ENCODE results near the gene TPP1.

The TPP1 gene

GRCh38 chr11:6646918-6647679 lies 27.9 kb upstream of the TPP1 start:
- peak; percentile 35 for DNase-seq

DNA sequence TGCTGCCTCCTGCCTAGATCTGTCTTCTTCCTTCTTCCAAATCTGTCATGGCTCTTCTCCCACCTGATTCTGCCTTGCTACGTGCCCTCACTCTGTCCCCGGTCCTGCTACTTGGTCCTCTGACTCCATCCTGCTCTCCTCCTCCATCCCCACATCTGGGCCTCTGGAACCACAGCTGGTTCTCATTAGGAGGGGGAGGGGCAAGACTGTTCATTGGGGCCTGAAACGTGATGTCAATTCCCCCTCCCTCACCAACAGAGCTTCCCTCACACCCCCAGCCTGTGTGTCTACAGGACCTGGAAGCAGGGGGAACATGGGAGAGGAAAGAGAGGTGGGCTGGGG lies 27.3 kb upstream of the TPP1 start:
- no peak for DNase-seq

DNA sequence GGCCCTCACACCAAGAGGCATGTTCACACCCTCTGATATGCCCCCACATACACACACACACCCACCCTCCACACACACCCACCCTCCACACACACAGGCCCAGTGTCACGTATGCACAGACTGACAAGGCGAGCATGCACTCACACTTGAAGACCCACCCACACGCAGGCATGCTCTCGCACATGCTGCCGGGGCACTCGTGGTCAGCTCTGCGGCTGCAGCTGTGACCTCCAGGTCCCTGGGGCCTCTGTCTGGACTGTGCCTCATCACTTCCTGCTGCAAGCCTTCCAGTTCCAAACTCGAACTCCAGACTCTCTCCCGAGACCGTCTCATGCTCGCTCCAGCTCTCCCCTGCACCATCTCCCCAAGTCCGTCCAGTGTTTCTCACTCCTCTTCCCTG lies 26.8 kb upstream of the TPP1 start:
- no peak for DNase-seq

- DNase-seq, result no peak
Observed at GRCh38 chr11:6642957-6643356, 23.7 kb upstream of the TPP1 start.

GRCh38 chr11:6640985-6641701 lies 21.9 kb upstream of the TPP1 start:
- DNase-seq, result no peak

DNA sequence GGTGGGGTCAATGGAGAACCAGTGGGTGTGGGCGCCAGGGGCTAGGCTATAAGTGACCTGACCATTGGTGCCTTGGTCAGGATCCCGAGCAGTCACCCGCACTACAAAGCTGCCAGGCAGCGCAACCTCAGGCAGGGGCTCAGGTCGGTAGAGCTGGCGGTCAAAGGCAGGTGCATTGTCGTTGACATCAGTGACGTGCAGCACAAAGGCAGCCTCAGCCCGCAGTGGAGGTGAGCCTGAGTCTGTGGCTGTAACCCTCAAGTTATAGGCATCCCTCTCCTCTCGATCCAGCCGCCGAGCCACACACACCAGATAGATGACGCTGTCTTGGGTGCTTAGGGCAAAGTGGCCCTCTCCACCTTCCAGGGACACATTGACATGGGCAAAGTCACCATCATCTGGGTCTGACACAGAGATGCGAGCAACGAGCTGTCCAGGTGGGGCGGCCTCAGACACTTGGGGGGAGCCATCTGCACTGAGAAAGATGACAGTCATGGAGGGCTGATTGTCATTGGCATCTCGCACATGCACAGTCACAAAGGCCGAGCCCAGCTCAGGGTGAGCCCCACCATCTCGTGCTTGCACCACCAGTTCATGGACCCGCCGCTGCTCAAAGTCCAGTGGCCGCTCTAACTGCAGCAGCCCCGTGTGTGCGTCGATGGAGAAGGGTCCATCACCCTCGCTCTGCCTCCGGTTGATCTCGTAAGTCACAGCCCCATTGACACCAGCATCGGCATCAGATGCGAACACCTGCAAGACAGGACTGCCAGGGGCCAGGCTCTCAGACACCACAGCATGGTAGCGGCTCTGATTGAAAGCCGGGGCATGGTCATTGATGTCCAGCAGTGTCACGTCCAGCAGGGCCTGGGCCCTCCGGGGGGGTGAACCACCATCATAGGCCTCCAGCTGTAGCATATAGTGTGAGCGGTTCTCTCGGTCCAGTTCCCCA lies 21.1 kb upstream of the TPP1 start:
- no peak for DNase-seq

DNA sequence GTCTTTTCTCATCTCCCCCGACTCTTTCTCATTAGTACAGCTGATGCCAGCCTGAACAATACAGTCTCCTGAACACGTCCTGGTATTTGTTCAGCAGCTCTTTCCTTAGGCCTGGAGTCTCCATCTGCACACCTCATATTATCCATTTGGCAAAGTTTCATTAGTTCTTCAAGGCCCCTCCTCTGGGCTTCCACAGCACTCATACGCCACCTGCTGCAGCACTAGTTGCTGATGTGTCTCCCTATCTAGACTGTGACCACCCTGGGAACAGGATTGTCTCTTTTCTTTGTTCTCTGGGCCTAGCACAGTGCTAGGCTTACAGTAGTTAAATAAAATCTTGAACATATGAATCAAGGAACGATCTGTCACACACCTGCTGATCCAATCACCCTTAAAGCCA lies 19.2 kb upstream of the TPP1 start:
- DNase-seq, result no peak

GRCh38 chr11:6637871-6638270 lies 18.6 kb upstream of the TPP1 start:
- DNase-seq, result no peak

- no peak for DNase-seq
Observed at GRCh38 chr11:6636480-6636879, 17.3 kb upstream of the TPP1 start.

GRCh38 chr11:6635082-6635932 lies 16.1 kb upstream of the TPP1 start:
- DNase-seq, result peak; percentile 37

GRCh38 chr11:6634534-6634933 lies 15.3 kb upstream of the TPP1 start:
- no peak for DNase-seq

- DNase-seq, result no peak
Observed at GRCh38 chr11:6633422-6634408, 14.5 kb upstream of the TPP1 start.

- no peak for DNase-seq
Observed at GRCh38 chr11:6632116-6633073, 13.2 kb upstream of the TPP1 start.

DNA sequence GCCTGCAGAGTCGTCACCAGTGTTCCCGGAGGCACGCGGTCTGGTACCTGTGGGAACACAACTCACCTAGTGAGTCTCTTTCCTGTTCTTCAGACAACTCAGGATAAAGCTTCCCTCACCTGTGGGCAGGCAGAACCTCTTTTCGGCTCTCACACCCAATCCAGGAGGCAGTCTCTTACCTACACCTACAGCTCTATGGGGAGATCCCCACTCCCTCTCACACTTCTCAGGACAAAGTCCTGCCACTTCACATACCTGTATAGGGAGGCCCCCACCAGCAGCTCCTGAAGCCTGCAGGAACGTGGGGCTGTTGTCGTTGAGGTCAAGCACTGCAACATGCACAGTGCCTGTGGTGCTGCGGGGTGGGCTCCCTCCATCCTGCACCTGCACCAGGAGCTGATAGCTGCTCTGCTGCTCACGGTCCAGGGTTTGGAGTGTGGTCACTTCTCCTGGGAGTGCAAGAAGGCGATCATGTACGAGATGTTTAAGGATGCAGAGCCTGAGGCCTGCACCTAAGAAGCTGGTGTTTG lies 12.2 kb upstream of the TPP1 start:
- no peak for DNase-seq

DNA sequence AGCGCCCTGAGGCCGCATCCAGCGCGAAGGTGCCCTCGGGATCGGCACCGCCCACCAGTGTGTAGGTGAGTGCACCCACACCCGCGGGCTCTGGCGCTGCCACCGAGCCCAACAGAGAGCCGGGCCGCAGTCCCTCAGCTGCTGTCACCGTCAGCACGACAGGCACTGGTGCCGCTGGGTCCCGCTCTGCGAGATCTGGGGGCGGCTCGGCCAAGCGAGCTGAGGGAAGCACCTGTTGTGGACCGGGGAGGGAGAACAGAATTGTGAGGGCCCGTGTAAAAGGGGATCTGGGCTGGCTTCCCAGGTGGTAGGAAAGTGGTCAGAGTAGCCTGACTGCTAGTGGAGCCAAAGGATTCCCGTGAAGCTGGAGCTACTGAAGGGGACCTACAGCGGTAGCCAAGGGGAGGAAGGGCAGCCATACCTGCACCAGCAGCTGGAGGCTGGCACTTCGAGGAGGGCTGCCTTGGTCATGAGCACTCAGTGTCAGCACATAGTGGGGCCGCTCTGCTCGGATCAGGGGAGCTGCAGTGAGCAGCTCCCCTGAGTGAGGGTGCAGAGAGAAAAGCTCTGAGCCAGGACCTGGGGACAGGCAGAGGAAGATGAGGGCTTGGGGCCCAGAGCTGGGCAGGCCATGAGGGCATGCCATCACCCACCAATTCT lies 11.5 kb upstream of the TPP1 start:
- no peak for DNase-seq

DNA sequence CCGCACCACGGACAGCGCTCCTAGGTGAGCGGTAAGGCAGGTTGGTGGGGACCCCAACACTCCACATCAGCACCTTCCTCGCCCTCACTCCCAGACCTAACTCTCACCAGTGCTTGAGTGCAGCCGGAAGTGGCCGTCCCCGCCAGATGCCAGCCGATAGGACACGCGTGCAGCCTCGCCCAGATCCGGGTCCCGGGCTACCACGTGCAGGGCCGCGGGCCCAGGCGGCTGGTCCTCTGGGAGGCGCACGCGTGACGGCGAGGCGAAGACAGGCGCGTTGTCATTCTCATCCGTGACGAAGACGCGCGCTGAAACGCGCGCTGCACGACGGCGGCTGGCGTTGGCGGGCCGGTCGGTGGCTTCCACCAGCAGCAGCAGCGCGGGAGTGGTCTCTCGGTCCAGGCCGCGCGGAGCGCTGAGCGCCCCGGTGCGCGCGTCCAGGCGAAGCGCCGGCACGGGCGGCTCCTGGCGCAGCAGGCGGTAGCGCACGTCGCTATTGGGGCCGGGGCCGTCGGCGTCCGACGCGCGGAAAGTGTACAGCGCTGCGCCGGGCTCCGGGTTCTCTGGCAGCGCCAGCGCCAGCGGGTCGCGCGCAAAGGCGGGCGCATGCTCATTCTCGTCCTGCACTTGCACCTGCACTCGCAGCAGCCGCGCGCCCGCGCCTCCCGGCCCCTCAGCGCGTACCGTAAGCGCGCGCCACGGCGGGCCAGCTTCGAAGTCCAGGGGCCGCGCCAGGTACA lies 10.8 kb upstream of the TPP1 start:
- no peak for DNase-seq

DNA sequence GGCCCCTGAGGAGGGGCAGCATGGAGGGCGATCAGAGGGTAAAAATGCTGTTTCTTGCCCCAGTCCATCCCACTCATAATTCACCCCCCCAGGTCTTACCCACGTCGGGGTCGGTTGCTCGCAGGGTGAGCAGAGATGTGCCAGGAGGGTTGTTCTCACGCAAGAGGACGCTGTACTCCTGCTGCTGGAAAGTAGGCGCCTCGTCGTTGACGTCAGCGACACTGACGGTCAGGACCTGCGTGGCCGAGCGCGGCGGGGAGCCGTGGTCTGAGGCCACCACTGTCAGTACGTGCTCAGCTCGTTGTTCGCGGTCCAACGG lies 10.3 kb upstream of the TPP1 start:
- no peak for DNase-seq

- DNase-seq, result no peak
Observed at GRCh38 chr11:6628526-6628925, 9.3 kb upstream of the TPP1 start.

DNA sequence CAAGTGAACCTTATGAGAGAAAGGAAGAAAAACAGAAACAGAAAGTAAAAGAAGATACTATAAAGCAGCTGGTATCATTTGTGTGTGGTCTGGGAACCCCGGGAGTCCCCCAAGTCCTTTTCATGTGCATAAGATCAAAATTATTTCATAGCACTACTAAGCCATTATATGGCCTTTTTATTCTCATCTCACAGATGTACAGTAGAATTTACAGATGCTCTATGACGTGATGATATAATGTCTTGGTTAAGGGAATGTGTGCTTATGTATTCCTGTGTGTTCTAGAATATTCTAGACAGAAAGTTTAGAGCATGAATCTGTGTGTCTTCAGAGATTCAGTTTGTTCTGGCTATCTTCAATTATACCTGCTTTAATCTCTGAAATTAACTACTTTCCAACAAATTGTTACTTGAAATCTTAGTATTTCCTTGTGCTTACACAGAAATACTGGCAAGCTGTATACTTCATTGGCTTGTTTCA lies 8.6 kb upstream of the TPP1 start:
- DNase-seq, result no peak

Data from CD4-positive, alpha-beta T cell treated with Interleukin-15 for 1 hour (primary cell).